Thyroid gland (tissue), 4 donors: ENCODE measurements around the gene MRAS. TPM values are rescaled to one million over a fixed set of nuclear protein-coding genes. Genes with fewer than 3 reads are reported as not detected.

Experiments used
- DNase-seq, 2 donors: peaks; one replicate each; pipeline ENCODE4 v3.0.0-alpha.2; 2019
- H3K27ac ChIP-seq, 3 donors: fragments of 200-600 bp; sonication (generic); 1 replicate in 2 of 3; 2 replicates in 1 of 3; pipeline ENCODE4 v1.5.1; 2016 to 2019; ENCODE audit warnings: mild to moderate bottlenecking in 1 of 3, moderate library complexity in 1 of 3
- H3K27me3 ChIP-seq: fragments of 200-600 bp; sonication (generic); one replicate; pipeline ENCODE4 v1.5.1; 2019
- H3K36me3 ChIP-seq, 2 donors: fragments of 200-600 bp; sonication (generic); one replicate each; pipeline ENCODE4 v1.5.1; 2016 to 2019
- H3K4me1 ChIP-seq, 2 donors: fragments of 200-600 bp; sonication (generic); one replicate each; pipeline ENCODE4 v1.5.1; 2017 to 2019
- H3K4me3 ChIP-seq, 3 donors: fragments of 200-600 bp; sonication (generic); replicated peaks in 1 of 3; 1 replicate in 2 of 3; 2 replicates in 1 of 3; pipeline ENCODE4 v1.5.1; 2016; ENCODE audit warnings: mild to moderate bottlenecking in 1 of 3
- H3K9me3 ChIP-seq: fragments of 200-600 bp; sonication (generic); one replicate; pipeline ENCODE4 v1.5.1; 2017
- POLR2A ChIP-seq, 2 donors: fragments of 450-650 bp; IDR thresholded peaks; one replicate each; pipeline ENCODE4 v1.6.1; 2017; ENCODE audit warnings: antibody characterized with exemption in 2 of 2, mild to moderate bottlenecking in 2 of 2, moderate library complexity in 1 of 2
- WGBS, 2 donors: methylation state at CpG; one replicate each; pipeline ENCODE4 v1.1.5; 2017; 5-methylcytosine and 5-hydroxymethylcytosine counted together
- intact Hi-C: fragments of 100-400 bp; cut with DNase I; formaldehyde crosslinking; loops from one replicate; pipeline ENCODE4 v1.15.1; 2023
- total RNA-seq, 4 donors: library from RNA; depleted of rRNA; stranded (reverse); fragments of >200 nt; gene quantifications; one replicate each; pipeline ENCODE4 v1.2.3, GENCODE V29; 2016
- TF ChIP-seq, protein P1 (sequence below), 6 experiments: fragments of 200-600 bp in 3 of 6; fragments of 450-650 bp in 3 of 6; sonication (generic) in 3 of 6; IDR thresholded peaks; one replicate each; pipeline ENCODE4 v1.5.1; 2016 to 2019; ENCODE audit warnings: antibody characterized with exemption in 6 of 6, mild to moderate bottlenecking in 2 of 6, inconsistent platforms in 1 of 6, moderate library complexity in 1 of 6

The MRAS gene
- total RNA-seq, 4 donors from 2014 or later, result 55.8 to 92.4 (median 69.6) TPM

DNA sequence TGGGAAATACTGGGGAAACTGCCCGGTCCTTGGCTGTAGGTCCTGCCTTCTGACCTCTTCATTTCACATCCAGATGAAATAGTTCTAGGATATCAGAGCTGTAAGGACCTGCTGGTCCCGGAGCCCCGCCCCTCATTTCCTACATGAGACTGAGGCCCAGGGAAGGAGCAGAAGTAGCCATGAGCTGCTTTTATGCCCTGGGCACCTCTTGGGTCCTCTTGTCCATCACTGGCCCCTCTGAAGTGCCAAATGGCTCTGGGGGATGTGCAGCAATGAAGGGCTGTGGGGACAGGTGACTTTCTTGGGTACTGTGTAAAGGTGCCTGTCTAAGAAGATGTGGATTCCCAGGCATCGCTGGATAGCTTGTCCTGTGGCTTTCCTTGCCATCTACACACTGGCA, 45.8 kb downstream of the MRAS start:
- Histone ChIP-seq H3K9me3 (no peaks in the 10 kb centered on the region), H3K27ac (no peak overlapping the region), H3K36me3 (peaks cover 0 to 6% of the 10 kb centered on the region in 2 donors), H3K4me3 (no peak overlapping the region), H3K4me1 (peaks cover 14 to 33% of the 10 kb centered on the region in 2 donors), H3K27me3 (no peaks in the 10 kb centered on the region)
- TF ChIP-seq, protein P1, sequence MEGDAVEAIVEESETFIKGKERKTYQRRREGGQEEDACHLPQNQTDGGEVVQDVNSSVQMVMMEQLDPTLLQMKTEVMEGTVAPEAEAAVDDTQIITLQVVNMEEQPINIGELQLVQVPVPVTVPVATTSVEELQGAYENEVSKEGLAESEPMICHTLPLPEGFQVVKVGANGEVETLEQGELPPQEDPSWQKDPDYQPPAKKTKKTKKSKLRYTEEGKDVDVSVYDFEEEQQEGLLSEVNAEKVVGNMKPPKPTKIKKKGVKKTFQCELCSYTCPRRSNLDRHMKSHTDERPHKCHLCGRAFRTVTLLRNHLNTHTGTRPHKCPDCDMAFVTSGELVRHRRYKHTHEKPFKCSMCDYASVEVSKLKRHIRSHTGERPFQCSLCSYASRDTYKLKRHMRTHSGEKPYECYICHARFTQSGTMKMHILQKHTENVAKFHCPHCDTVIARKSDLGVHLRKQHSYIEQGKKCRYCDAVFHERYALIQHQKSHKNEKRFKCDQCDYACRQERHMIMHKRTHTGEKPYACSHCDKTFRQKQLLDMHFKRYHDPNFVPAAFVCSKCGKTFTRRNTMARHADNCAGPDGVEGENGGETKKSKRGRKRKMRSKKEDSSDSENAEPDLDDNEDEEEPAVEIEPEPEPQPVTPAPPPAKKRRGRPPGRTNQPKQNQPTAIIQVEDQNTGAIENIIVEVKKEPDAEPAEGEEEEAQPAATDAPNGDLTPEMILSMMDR (IDR thresholded peaks at IDR 0.05), result no peak
- intact Hi-C loops, result no loop called here
- 88 to 94% methylated on average over 4 of the region's 4 CpGs for WGBS, 2 donors
- no peak for DNase-seq

DNA sequence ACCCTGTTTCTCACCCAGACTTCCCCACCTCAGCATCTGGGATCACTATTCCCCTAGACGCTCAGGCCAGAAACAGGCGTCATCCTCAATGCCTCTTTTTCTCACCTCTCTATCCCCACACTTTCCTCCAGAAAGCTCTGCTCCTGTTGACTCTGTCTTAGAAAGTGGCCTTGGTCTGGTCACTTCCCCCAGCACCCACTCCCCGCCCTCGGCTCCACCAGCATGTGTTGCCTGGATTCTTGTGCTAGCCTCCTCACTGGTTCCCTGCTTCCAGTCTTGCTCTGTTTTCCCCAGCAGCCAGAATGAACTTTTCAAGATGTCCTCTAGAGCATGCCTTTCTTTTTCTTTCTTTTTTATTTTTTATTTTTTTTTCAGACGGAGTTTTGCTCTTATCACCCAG, 46.3 kb downstream of the MRAS start:
- Histone ChIP-seq H3K27me3 (no peaks in the 10 kb centered on the region), H3K4me3 (no peak overlapping the region), H3K27ac (no peak overlapping the region), H3K36me3 (peaks cover 1 to 6% of the 10 kb centered on the region in 2 donors), H3K4me1 (peaks cover 9 to 29% of the 10 kb centered on the region in 2 donors), H3K9me3 (no peaks in the 10 kb centered on the region)
- TF ChIP-seq, protein P1 (IDR thresholded peaks at IDR 0.05), result no peak
- no peak for TF ChIP-seq POLR2A (IDR thresholded peaks at IDR 0.05)
- no peak for DNase-seq
- 89 to 95% methylated on average over 5 of the region's 5 CpGs for WGBS, 2 donors
- intact Hi-C loops, result no loop called here

DNA sequence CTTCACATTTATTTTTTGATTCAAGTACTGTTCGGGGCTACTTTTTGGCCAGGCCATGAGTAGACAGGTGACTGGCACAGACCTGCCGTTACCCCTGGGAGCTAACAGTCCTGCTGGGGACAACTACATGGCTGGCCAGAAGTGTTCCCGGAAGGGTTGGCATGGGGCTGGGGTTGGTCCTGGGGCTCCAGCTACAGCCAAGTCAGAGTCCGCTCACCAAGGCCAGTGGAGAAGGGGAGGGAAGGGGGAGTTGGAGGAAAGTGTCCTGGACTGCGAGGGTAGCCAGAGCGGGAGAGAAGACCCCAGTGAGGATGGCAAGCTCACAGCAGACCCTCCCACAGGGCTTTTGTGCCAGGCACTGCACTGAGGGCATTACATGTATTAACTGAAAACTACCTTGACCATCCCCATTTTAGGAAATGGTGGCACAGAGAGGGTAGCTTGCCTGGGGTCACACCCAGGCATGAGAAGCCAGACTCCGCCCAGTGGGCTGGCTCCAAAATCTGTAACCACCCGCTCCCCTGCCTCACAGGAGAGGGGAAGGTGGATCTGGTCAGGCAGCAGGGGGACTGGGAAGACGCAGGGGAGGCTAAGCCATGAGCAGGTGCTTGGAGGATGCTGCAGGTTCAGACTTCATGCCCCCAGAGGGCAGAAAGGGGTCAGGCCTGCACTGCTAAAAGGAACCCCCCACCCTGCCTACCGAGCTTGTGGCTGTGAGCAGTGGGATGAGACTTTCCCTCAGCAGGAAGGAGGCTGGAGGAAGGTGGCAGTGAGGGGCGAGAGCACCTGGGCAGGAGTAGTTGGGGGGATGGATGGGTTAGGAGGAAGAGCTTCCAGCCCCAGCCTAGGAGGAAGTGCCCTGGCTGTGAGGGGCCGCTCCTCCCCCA, 47.7 kb downstream of the MRAS start:
- intact Hi-C loops, result no loop called here
- Histone ChIP-seq H3K4me1 (peaks cover 0 to 19% of the 10 kb centered on the region in 2 donors), H3K27me3 (no peaks in the 10 kb centered on the region), H3K36me3 (peaks cover 9 to 16% of the 10 kb centered on the region in 2 donors), H3K4me3 (no peak overlapping the region), H3K9me3 (no peaks in the 10 kb centered on the region), H3K27ac (no peak overlapping the region)
- DNase-seq, result no peak
- TF ChIP-seq POLR2A (IDR thresholded peaks at IDR 0.05), result no peak
- TF ChIP-seq, protein P1 (IDR thresholded peaks at IDR 0.05), result no peak
- 92 to 94% methylated on average over 11 to 12 of the region's 12 CpGs for WGBS, 2 donors

DNA sequence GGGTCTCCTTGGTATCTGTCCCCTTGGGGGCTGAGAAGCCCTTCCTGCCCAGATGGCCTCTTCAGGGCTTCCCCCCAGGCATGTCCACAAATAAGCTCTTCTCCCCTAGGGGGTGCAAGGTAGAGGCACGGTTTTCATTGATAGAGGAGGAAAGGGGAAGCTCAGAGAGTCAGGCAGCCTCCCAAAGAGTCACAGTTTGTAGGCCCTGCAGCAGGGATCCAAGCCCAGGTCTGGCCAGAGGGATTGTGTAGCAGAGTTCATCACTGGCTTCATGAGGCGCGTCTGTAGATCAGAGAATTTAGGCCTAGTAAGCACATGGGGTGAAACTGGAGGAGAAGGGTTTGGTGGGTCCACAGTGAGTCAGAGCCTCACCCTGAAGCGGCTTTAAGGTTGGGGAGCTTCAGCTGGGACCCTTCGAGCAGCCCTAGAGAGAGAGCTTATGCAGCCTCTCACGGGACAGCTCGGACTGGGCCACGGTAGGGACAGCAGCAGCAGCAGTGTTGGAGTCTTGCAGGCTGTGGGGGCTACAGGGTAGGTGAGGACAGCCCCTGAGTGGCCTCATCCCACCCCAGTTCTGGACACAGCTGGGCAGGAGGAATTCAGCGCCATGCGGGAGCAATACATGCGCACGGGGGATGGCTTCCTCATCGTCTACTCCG, 48.5 kb downstream of the MRAS start:
- WGBS, 2 donors, result 90 to 93% methylated on average over 11 to 14 of the region's 14 CpGs
- Histone ChIP-seq H3K27me3 (no peaks in the 10 kb centered on the region), H3K4me3 (no peak overlapping the region), H3K4me1 (peaks cover 0 to 16% of the 10 kb centered on the region in 2 donors), H3K36me3 (peaks cover 14 to 22% of the 10 kb centered on the region in 2 donors), H3K27ac (no peak overlapping the region), H3K9me3 (no peaks in the 10 kb centered on the region)
- intact Hi-C loops, result no loop called here
- DNase-seq, result no peak
- TF ChIP-seq, protein P1 (IDR thresholded peaks at IDR 0.05), result no peak
- TF ChIP-seq POLR2A (IDR thresholded peaks at IDR 0.05), result no peak

DNA sequence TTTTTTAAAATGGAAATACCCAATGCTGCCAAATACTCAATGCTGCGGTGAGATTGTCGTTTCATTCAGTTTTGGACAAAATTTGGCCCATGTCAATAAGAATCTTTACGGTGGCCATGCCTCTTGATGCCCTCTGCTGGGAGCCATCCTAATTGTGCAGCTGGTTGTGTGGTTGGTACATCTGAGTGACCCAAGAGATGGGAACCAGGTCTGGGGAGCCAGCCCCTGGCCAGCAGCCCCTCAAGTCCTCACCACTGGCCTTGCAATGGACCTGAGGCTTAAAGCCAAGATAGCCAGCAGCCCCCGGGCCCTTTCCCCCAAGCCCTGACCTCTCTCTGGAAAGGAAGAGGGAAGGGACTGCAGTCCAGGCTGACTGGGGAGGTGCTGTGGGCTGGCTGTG, 49.6 kb downstream of the MRAS start:
- Histone ChIP-seq H3K36me3 (peaks cover 21 to 33% of the 10 kb centered on the region in 2 donors), H3K27me3 (no peaks in the 10 kb centered on the region), H3K4me3 (no peak overlapping the region), H3K27ac (no peak overlapping the region), H3K9me3 (no peaks in the 10 kb centered on the region), H3K4me1 (peaks cover 0 to 8% of the 10 kb centered on the region in 2 donors)
- intact Hi-C loops, result no loop called here
- 91 to 94% methylated on average over 3 to 4 of the region's 4 CpGs for WGBS, 2 donors
- TF ChIP-seq, protein P1 (IDR thresholded peaks at IDR 0.05), result no peak
- no peak for TF ChIP-seq POLR2A (IDR thresholded peaks at IDR 0.05)
- DNase-seq, result no peak
